Astrocyte (in vitro differentiated cells and primary cell): ENCODE data around the gene FMN2.

Source experiments
- EZH2 ChIP-seq: IDR thresholded peaks from 2 replicates; pipeline ENCODE4 v1.6.1; 2012; ENCODE audit warnings: mild to moderate bottlenecking, low read length, inconsistent platforms; ENCODE audit not compliant: insufficient read depth
- TF ChIP-seq, protein P1 (sequence below): IDR thresholded peaks from 2 replicates; pipeline ENCODE4 v1.5.1; 2011; ENCODE audit warnings: low read depth, mild to moderate bottlenecking, inconsistent platforms, low read length, moderate library complexity; ENCODE audit not compliant: insufficient read depth

DNA sequence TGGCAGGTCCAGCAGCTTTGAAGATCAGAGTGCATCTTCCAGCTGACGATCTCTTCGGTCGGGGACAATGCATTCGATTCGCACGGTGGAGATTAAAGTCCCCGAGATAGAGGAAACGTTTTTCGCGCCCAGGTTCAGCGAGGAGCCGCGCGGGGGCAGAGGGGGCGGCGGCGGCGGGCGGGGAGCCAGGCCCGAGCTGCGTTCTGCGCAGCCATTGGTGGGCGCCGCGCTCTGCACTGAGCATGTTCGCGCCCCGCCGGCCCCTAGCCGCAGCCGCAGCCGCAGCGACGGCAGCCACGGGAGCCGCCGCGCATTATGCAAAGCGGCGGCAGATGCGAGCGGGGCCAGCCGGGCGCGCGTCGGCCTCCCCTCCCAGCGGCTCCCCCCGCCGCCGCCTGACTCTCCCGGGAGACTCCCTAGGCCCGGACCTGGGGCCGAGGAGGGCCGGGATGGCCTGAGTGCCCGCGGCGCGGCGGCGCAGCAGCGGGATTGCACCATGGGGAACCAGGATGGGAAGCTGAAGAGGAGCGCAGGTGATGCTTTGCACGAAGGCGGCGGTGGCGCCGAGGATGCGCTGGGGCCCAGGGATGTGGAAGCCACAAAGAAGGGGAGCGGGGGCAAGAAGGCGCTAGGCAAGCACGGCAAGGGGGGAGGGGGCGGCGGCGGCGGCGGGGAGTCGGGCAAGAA is at the start of gene FMN2:
- TF ChIP-seq, protein P1, sequence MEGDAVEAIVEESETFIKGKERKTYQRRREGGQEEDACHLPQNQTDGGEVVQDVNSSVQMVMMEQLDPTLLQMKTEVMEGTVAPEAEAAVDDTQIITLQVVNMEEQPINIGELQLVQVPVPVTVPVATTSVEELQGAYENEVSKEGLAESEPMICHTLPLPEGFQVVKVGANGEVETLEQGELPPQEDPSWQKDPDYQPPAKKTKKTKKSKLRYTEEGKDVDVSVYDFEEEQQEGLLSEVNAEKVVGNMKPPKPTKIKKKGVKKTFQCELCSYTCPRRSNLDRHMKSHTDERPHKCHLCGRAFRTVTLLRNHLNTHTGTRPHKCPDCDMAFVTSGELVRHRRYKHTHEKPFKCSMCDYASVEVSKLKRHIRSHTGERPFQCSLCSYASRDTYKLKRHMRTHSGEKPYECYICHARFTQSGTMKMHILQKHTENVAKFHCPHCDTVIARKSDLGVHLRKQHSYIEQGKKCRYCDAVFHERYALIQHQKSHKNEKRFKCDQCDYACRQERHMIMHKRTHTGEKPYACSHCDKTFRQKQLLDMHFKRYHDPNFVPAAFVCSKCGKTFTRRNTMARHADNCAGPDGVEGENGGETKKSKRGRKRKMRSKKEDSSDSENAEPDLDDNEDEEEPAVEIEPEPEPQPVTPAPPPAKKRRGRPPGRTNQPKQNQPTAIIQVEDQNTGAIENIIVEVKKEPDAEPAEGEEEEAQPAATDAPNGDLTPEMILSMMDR, result no peak
- TF ChIP-seq EZH2, result no peak
